Neural progenitor cell (in vitro differentiated cells): ENCODE data around the gene ALK. TPM values are rescaled to one million over a fixed set of nuclear protein-coding genes. Genes with fewer than 3 reads are reported as not detected.
A peak's percentile ranks its signal among the peaks of the same experiment; 100 is the strongest.

Source experiments
- DNase-seq: peaks from one replicate; pipeline ENCODE4 v3.0.0-alpha.2; 2016; ENCODE audit warnings: low spot score
- H2AFZ ChIP-seq: fragments of 200-600 bp; sonication (generic); replicated peaks from 2 replicates; pipeline ENCODE4 v1.6.1; 2016; ENCODE audit warnings: antibody characterized with exemption
- H3F3A ChIP-seq: fragments of 200-600 bp; sonication (generic); 2 replicates; pipeline ENCODE4 v1.6.1; 2016; ENCODE audit warnings: antibody characterized with exemption, low read depth
- H3K27ac ChIP-seq: fragments of 200-600 bp; sonication (generic); 2 replicates; pipeline ENCODE4 v1.5.1; 2016; ENCODE audit warnings: mild to moderate bottlenecking
- H3K27me3 ChIP-seq: fragments of 200-600 bp; sonication (generic); 2 replicates; pipeline ENCODE4 v1.6.1; 2016; ENCODE audit warnings: mild to moderate bottlenecking, moderate library complexity
- H3K36me3 ChIP-seq: fragments of 200-600 bp; sonication (generic); 2 replicates; pipeline ENCODE4 v1.5.1; 2016
- H3K4me1 ChIP-seq: fragments of 200-600 bp; sonication (generic); 2 replicates; pipeline ENCODE4 v1.6.1; 2016; ENCODE audit warnings: mixed run types
- H3K4me2 ChIP-seq: fragments of 200-600 bp; sonication (generic); 2 replicates; pipeline ENCODE4 v1.6.1; 2016
- H3K4me3 ChIP-seq: fragments of 200-600 bp; sonication (generic); 2 replicates; pipeline ENCODE4 v1.5.1; 2016
- H3K79me2 ChIP-seq: fragments of 200-600 bp; sonication (generic); 2 replicates; pipeline ENCODE4 v1.6.1; 2016; ENCODE audit warnings: low read depth
- H3K9ac ChIP-seq: fragments of 200-600 bp; sonication (generic); 2 replicates; pipeline ENCODE4 v1.6.1; 2016
- H3K9me3 ChIP-seq: fragments of 200-600 bp; sonication (generic); 2 replicates; pipeline ENCODE4 v1.5.1; 2016; ENCODE audit warnings: low read depth
- H4K20me1 ChIP-seq: fragments of 200-600 bp; sonication (generic); 2 replicates; pipeline ENCODE4 v1.6.1; 2016; ENCODE audit warnings: low read depth
- H3K27ac Mint-ChIP-seq: 3 replicates; pipeline ENCODE4 v1.8.0; 2021; ENCODE audit warnings: mixed read lengths
- H3K27me3 Mint-ChIP-seq: 2 replicates; pipeline ENCODE4 v1.8.0; 2022; ENCODE audit warnings: low read depth, mild to moderate bottlenecking, inconsistent platforms, moderate library complexity, mixed read lengths; ENCODE audit not compliant: insufficient read depth
- H3K36me3 Mint-ChIP-seq: 3 replicates; pipeline ENCODE4 v1.8.0; 2021; ENCODE audit warnings: mixed read lengths
- H3K4me1 Mint-ChIP-seq: 3 replicates; pipeline ENCODE4 v1.8.0; 2021; ENCODE audit warnings: mixed read lengths
- H3K4me3 Mint-ChIP-seq: 3 replicates; pipeline ENCODE4 v1.8.0; 2021; ENCODE audit warnings: mild to moderate bottlenecking, moderate library complexity, mixed read lengths
- H3K9me3 Mint-ChIP-seq: 3 replicates; pipeline ENCODE4 v1.8.0; 2020; ENCODE audit warnings: mixed read lengths
- CTCF ChIP-seq: fragments of 200-600 bp; sonication (generic); IDR thresholded peaks from 2 replicates; pipeline ENCODE4 v1.5.1; 2017; ENCODE audit warnings: antibody characterized with exemption, mild to moderate bottlenecking
- EZH2 ChIP-seq: fragments of 200-600 bp; sonication (generic); IDR thresholded peaks from 2 replicates; pipeline ENCODE4 v1.6.1; 2017; ENCODE audit warnings: antibody characterized with exemption, mild to moderate bottlenecking, moderate library complexity
- EZH2phosphoT487 ChIP-seq: fragments of 200-600 bp; sonication (generic); IDR thresholded peaks from 2 replicates; pipeline ENCODE4 v1.6.1; 2017; ENCODE audit warnings: antibody characterized with exemption
- total RNA-seq: library from RNA; depleted of rRNA; stranded (reverse); fragments of >200 nt; gene quantifications from 2 replicates; pipeline ENCODE4 v1.2.3, GENCODE V29; 2015; ENCODE audit warnings: low replicate concordance

ALK gene
- total RNA-seq, 1 donor from 2014 or later, result not detected

- no peaks in the 10 kb centered on the region for H3K9me3 ChIP-seq
- H3F3A ChIP-seq, result no peaks in the 10 kb centered on the region
- peak; percentile 12 for DNase-seq
- H3K9ac ChIP-seq, result no peak overlapping the region
- Mint-ChIP-seq H3K9me3 (no peaks in the 10 kb centered on the region), H3K4me3 (no peak overlapping the region), H3K36me3 (no peaks in the 10 kb centered on the region), H3K27me3 (no peaks in the 10 kb centered on the region), H3K27ac (no peak overlapping the region), H3K4me1 (peaks cover 23% of the 10 kb centered on the region)
- no peak overlapping the region for H3K4me2 ChIP-seq
- no peak overlapping the region for H3K27ac ChIP-seq
- TF ChIP-seq EZH2 (no peak), EZH2phosphoT487 (no peak), CTCF (no peak)
- no peaks in the 10 kb centered on the region for H4K20me1 ChIP-seq
- no peaks in the 10 kb centered on the region for H3K36me3 ChIP-seq
- no peaks in the 10 kb centered on the region for H3K79me2 ChIP-seq
- H3K4me1 ChIP-seq, result no peaks in the 10 kb centered on the region
- H2AFZ ChIP-seq, result no peak overlapping the region
- no peak overlapping the region for H3K4me3 ChIP-seq
- H3K27me3 ChIP-seq, result no peaks in the 10 kb centered on the region
Observed at GRCh38 chr2:29497375-29497774, 424.0 kb downstream of the ALK start.

- TF ChIP-seq EZH2 (no peak), EZH2phosphoT487 (no peak), CTCF (no peak)
- H3K27ac ChIP-seq, result no peak overlapping the region
- Mint-ChIP-seq H3K4me1 (peaks cover 23% of the 10 kb centered on the region), H3K27ac (no peak overlapping the region), H3K4me3 (no peak overlapping the region), H3K27me3 (no peaks in the 10 kb centered on the region), H3K36me3 (no peaks in the 10 kb centered on the region), H3K9me3 (no peaks in the 10 kb centered on the region)
- H3K27me3 ChIP-seq, result no peaks in the 10 kb centered on the region
- no peak overlapping the region for H2AFZ ChIP-seq
- no peak for DNase-seq
- no peaks in the 10 kb centered on the region for H4K20me1 ChIP-seq
- no peak overlapping the region for H3K4me2 ChIP-seq
- no peak overlapping the region for H3K9ac ChIP-seq
- H3F3A ChIP-seq, result no peaks in the 10 kb centered on the region
- no peaks in the 10 kb centered on the region for H3K9me3 ChIP-seq
- H3K79me2 ChIP-seq, result no peaks in the 10 kb centered on the region
- no peaks in the 10 kb centered on the region for H3K36me3 ChIP-seq
- no peaks in the 10 kb centered on the region for H3K4me1 ChIP-seq
- no peak overlapping the region for H3K4me3 ChIP-seq
Observed at GRCh38 chr2:29496198-29496597, 425.2 kb downstream of the ALK start.

- Mint-ChIP-seq H3K9me3 (no peaks in the 10 kb centered on the region), H3K4me1 (peaks cover 23% of the 10 kb centered on the region), H3K4me3 (no peak overlapping the region), H3K36me3 (no peaks in the 10 kb centered on the region), H3K27me3 (no peaks in the 10 kb centered on the region), H3K27ac (no peak overlapping the region)
- Histone ChIP-seq H3K4me3 (no peak overlapping the region), H3K4me2 (no peak overlapping the region), H3K9ac (no peak overlapping the region), H2AFZ (no peak overlapping the region), H3K27me3 (no peaks in the 10 kb centered on the region), H3F3A (no peaks in the 10 kb centered on the region), H3K4me1 (no peaks in the 10 kb centered on the region), H3K27ac (no peak overlapping the region), H3K79me2 (no peaks in the 10 kb centered on the region), H4K20me1 (no peaks in the 10 kb centered on the region), H3K9me3 (no peaks in the 10 kb centered on the region), H3K36me3 (no peaks in the 10 kb centered on the region)
- DNase-seq, result no peak
- TF ChIP-seq EZH2phosphoT487 (no peak), EZH2 (no peak), CTCF (no peak)
Observed at GRCh38 chr2:29495536-29496060, 425.8 kb downstream of the ALK start.
